SU-DHL-6 (cell line): Measurements from ENCODE around the gene DNAL1.

Source experiments
- EZH2phosphoT487 ChIP-seq: fragments of 200-600 bp; sonication (generic), shearing (Covaris generic); conservative IDR thresholded peaks from 2 replicates; pipeline ENCODE4 v1.6.1; 2018; ENCODE audit warnings: mild to moderate bottlenecking, antibody characterized with exemption, low read length, moderate library complexity, mixed read lengths
- TF ChIP-seq, protein P1 (sequence below): fragments of 200-600 bp; sonication (generic); IDR thresholded peaks from one replicate; pipeline ENCODE4 v1.5.1; 2017; ENCODE audit warnings: antibody characterized with exemption, mild to moderate bottlenecking, low read length, moderate library complexity; ENCODE audit not compliant: insufficient read depth, poor library complexity, severe bottlenecking

DNA sequence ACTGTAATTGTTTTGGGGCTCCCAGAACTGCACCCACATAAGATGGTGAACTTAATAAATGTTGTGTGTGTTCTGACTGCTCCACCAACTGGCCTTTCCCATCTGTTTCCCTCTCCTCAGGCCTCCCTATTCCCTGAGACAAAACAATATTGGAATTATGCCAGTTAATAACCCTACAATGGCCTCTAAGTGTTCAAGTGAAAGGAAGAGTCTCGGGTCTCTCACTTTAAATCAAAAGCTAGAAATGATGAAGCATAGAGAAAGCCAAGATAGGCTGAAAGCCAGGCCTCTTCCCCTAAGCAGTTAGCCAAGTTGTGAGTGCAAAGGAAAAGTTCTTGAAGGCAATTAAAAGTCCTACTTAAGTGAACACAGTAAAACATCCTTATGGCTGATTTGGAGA is 19.1 kb upstream of the DNAL1 start:
- TF ChIP-seq, protein P1, sequence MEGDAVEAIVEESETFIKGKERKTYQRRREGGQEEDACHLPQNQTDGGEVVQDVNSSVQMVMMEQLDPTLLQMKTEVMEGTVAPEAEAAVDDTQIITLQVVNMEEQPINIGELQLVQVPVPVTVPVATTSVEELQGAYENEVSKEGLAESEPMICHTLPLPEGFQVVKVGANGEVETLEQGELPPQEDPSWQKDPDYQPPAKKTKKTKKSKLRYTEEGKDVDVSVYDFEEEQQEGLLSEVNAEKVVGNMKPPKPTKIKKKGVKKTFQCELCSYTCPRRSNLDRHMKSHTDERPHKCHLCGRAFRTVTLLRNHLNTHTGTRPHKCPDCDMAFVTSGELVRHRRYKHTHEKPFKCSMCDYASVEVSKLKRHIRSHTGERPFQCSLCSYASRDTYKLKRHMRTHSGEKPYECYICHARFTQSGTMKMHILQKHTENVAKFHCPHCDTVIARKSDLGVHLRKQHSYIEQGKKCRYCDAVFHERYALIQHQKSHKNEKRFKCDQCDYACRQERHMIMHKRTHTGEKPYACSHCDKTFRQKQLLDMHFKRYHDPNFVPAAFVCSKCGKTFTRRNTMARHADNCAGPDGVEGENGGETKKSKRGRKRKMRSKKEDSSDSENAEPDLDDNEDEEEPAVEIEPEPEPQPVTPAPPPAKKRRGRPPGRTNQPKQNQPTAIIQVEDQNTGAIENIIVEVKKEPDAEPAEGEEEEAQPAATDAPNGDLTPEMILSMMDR = no peak
- TF ChIP-seq EZH2phosphoT487 = no peak
